Measurements from ENCODE around the gene APOBEC2. TPM values are rescaled to one million over a fixed set of nuclear protein-coding genes. Genes with fewer than 3 reads are reported as not detected.

The APOBEC2 gene
- total and polyA plus RNA-seq, 2 of the 13 experiments (the other 11 are each of a cell fraction or from before 2014, with no cell fraction given) = 0.09 TPM; not detected in 1

GRCh38 chr6:41071501-41071922 is 18.5 kb downstream of the APOBEC2 start (continued):
- no peak for TF ChIP-seq CREM (IDR thresholded peaks at IDR 0.05)
- no peak for TF ChIP-seq CREM (CRISPR knock-in tag; IDR thresholded peaks at IDR 0.05)
- no peak for TF ChIP-seq HNF4A (CRISPR knock-in tag; IDR thresholded peaks at IDR 0.05)
- TF ChIP-seq ZNF414 (CRISPR knock-in tag; IDR thresholded peaks at IDR 0.05) = no peak
- peak; percentile 58; the same call in 1 of the 2 replicates for TF ChIP-seq KDM5A (IDR thresholded peaks at IDR 0.05; ENCODE audit: borderline replicate concordance, low read length)
- TF ChIP-seq ZNF792 (CRISPR knock-in tag; IDR thresholded peaks at IDR 0.05) = 0 out of 2 replicates have a peak, but pooled peaks have one; percentile 3
- TF ChIP-seq ELF3 (CRISPR knock-in tag; IDR thresholded peaks at IDR 0.05) = peak; percentile 56
- 0 out of 2 replicates have a peak, but pooled peaks have one; percentile 1 for TF ChIP-seq ZNF607 (CRISPR knock-in tag; IDR thresholded peaks at IDR 0.05; ENCODE audit: borderline replicate concordance)
- no peak for TF ChIP-seq FOXK2 (IDR thresholded peaks at IDR 0.05)
- TF ChIP-seq RBM39 (IDR thresholded peaks at IDR 0.05; ENCODE audit: low read depth, low read length, poor library complexity, severe bottlenecking) = no peak
- TF ChIP-seq, protein P1, sequence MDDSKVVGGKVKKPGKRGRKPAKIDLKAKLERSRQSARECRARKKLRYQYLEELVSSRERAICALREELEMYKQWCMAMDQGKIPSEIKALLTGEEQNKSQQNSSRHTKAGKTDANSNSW (CRISPR knock-in tag; IDR thresholded peaks at IDR 0.05; ENCODE audit: borderline replicate concordance) = no peak
- peak; percentile 89 for TF ChIP-seq ZBED4 (CRISPR knock-in tag; IDR thresholded peaks at IDR 0.05; ENCODE audit: borderline replicate concordance)
- TF ChIP-seq ZNF615 (CRISPR knock-in tag; IDR thresholded peaks at IDR 0.05; ENCODE audit: borderline replicate concordance) = no peak
- no peak for TF ChIP-seq SNRNP70 (IDR thresholded peaks at IDR 0.05; ENCODE audit: low read depth, low read length)
- TF ChIP-seq ZNF143 (CRISPR knock-in tag; IDR thresholded peaks at IDR 0.05) = no peak
- TF ChIP-seq ZIK1 (CRISPR knock-in tag; IDR thresholded peaks at IDR 0.05; ENCODE audit: borderline replicate concordance, low read depth) = no peak
- TF ChIP-seq ZNF280D (CRISPR knock-in tag; IDR thresholded peaks at IDR 0.05) = peak; percentile 4; the same call in 1 of the 2 replicates
- no peak for TF ChIP-seq MLXIP (CRISPR knock-in tag; IDR thresholded peaks at IDR 0.05; ENCODE audit: borderline replicate concordance)
- peak; percentile 34; the same call in 1 of the 2 replicates for TF ChIP-seq MIXL1 (CRISPR knock-in tag; IDR thresholded peaks at IDR 0.05)
- TF ChIP-seq MIER2 (CRISPR knock-in tag; IDR thresholded peaks at IDR 0.05) = no peak
